ENCODE measurements around the gene KIF16B.

GRCh38 chr20:16596991-16597390 is 23.7 kb upstream of the KIF16B start:
- TF ChIP-seq CTCF (conservative IDR thresholded peaks at IDR 0.05 in 1 of 2, IDR thresholded peaks at IDR 0.05 in 1 of 2; ENCODE audit: extremely low read depth in 1 of 2, insufficient read depth in 1 of 2, low read depth in 1 of 2, low read length in 2 of 2) (no peak), EZH2 (IDR thresholded peaks at IDR 0.05; ENCODE audit: borderline replicate concordance, low read length) (no peak)

Measured in mammary epithelial cell (primary cell).